Loucy (cell line): Measurements from ENCODE around the gene CERS6.

Source experiments
- H2AFZ ChIP-seq: fragments of 200-600 bp; sonication (generic); 2 replicates; pipeline ENCODE4 v1.6.0; 2016; ENCODE audit warnings: antibody characterized with exemption, mild to moderate bottlenecking, low read length, moderate library complexity
- H3F3A ChIP-seq: fragments of 200-600 bp; 2 replicates; pipeline ENCODE4 v1.6.0; 2016; ENCODE audit warnings: antibody characterized with exemption, low read depth, mild to moderate bottlenecking
- H3K27me3 ChIP-seq: fragments of 200-600 bp; sonication (generic); 2 replicates; pipeline ENCODE4 v1.6.1; 2014; ENCODE audit warnings: low read length, mild to moderate bottlenecking; ENCODE audit not compliant: insufficient read depth, poor library complexity, severe bottlenecking
- H3K36me3 ChIP-seq: fragments of 200-600 bp; sonication (generic); 2 replicates; pipeline ENCODE4 v1.6.1; 2016; ENCODE audit warnings: low read length; ENCODE audit not compliant: insufficient read depth
- H3K4me1 ChIP-seq: fragments of 200-600 bp; sonication (generic); 2 replicates; pipeline ENCODE4 v1.5.1; 2014; ENCODE audit warnings: low read length, mild to moderate bottlenecking; ENCODE audit not compliant: insufficient read depth, poor library complexity, severe bottlenecking
- H3K4me2 ChIP-seq: fragments of 200-600 bp; sonication (generic); 2 replicates; pipeline ENCODE4 v1.6.0; 2014; ENCODE audit warnings: antibody characterized with exemption, low read length, low read depth, mild to moderate bottlenecking; ENCODE audit not compliant: poor library complexity, severe bottlenecking
- H3K4me3 ChIP-seq: fragments of 200-600 bp; sonication (generic); 2 replicates; pipeline ENCODE4 v1.5.1; 2014; ENCODE audit warnings: low read length, mild to moderate bottlenecking, mixed read lengths; ENCODE audit not compliant: poor library complexity, severe bottlenecking
- H3K79me2 ChIP-seq: fragments of 200-600 bp; sonication (generic); 2 replicates; pipeline ENCODE4 v1.6.1; 2014; ENCODE audit warnings: low read length; ENCODE audit not compliant: insufficient read depth
- H3K9ac ChIP-seq: fragments of 200-600 bp; sonication (generic); 2 replicates; pipeline ENCODE4 v1.6.0; 2014; ENCODE audit warnings: mild to moderate bottlenecking, low read depth, low read length, moderate library complexity; ENCODE audit not compliant: poor library complexity, severe bottlenecking
- H3K9me2 ChIP-seq: fragments of 200-600 bp; sonication (generic); replicated peaks from 2 replicates; pipeline ENCODE4 v1.6.1; 2016; ENCODE audit warnings: low read depth, low read length, mixed read lengths
- H3K9me3 ChIP-seq: fragments of 200-600 bp; sonication (generic); 2 replicates; pipeline ENCODE4 v1.6.1; 2014; ENCODE audit warnings: mild to moderate bottlenecking, antibody characterized with exemption, low read length, low read depth; ENCODE audit not compliant: insufficient read depth
- H4K20me1 ChIP-seq: fragments of 200-600 bp; sonication (generic); 2 replicates; pipeline ENCODE4 v1.6.0; 2014; ENCODE audit warnings: antibody characterized with exemption, low read length, mild to moderate bottlenecking; ENCODE audit not compliant: insufficient read depth, poor library complexity, severe bottlenecking
- EZH2phosphoT487 ChIP-seq: fragments of 200-600 bp; IDR thresholded peaks from 2 replicates; pipeline ENCODE4 v1.6.1; 2018; ENCODE audit warnings: antibody characterized with exemption, mild to moderate bottlenecking, moderate library complexity, borderline replicate concordance
- TF ChIP-seq, protein P1 (sequence below): fragments of 200-600 bp; sonication (generic); conservative IDR thresholded peaks from 2 replicates; pipeline ENCODE4 v1.5.1; 2014; ENCODE audit warnings: mild to moderate bottlenecking, antibody characterized with exemption, low read length

CERS6 gene

GRCh38 chr2:168482269-168482668, 26.2 kb downstream of the CERS6 start:
- Histone ChIP-seq H3K9me3 (no peaks in the 10 kb centered on the region), H3K4me1 (peaks cover 8% of the 10 kb centered on the region), H3K9ac (no peak overlapping the region), H3K4me3 (no peak overlapping the region), H3K4me2 (no peak overlapping the region), H3K79me2 (peaks cover 82% of the 10 kb centered on the region), H3K9me2 (no peaks in the 10 kb centered on the region), H3K36me3 (no peaks in the 10 kb centered on the region), H3K27me3 (no peaks in the 10 kb centered on the region), H4K20me1 (no peaks in the 10 kb centered on the region), H2AFZ (no peak overlapping the region), H3F3A (no peaks in the 10 kb centered on the region)
- TF ChIP-seq, protein P1, sequence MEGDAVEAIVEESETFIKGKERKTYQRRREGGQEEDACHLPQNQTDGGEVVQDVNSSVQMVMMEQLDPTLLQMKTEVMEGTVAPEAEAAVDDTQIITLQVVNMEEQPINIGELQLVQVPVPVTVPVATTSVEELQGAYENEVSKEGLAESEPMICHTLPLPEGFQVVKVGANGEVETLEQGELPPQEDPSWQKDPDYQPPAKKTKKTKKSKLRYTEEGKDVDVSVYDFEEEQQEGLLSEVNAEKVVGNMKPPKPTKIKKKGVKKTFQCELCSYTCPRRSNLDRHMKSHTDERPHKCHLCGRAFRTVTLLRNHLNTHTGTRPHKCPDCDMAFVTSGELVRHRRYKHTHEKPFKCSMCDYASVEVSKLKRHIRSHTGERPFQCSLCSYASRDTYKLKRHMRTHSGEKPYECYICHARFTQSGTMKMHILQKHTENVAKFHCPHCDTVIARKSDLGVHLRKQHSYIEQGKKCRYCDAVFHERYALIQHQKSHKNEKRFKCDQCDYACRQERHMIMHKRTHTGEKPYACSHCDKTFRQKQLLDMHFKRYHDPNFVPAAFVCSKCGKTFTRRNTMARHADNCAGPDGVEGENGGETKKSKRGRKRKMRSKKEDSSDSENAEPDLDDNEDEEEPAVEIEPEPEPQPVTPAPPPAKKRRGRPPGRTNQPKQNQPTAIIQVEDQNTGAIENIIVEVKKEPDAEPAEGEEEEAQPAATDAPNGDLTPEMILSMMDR = no peak
- TF ChIP-seq EZH2phosphoT487 = no peak

GRCh38 chr2:168482952-168483831, 27.1 kb downstream of the CERS6 start:
- H3K4me2 ChIP-seq = no peak overlapping the region
- H2AFZ ChIP-seq = no peak overlapping the region
- no peaks in the 10 kb centered on the region for H4K20me1 ChIP-seq
- no peak overlapping the region for H3K9ac ChIP-seq
- H3K4me3 ChIP-seq = no peak overlapping the region
- H3K36me3 ChIP-seq = no peaks in the 10 kb centered on the region
- peaks cover 79% of the 10 kb centered on the region for H3K79me2 ChIP-seq
- H3F3A ChIP-seq = no peaks in the 10 kb centered on the region
- no peaks in the 10 kb centered on the region for H3K9me2 ChIP-seq
- H3K9me3 ChIP-seq = no peaks in the 10 kb centered on the region
- H3K4me1 ChIP-seq = peaks cover 8% of the 10 kb centered on the region
- H3K27me3 ChIP-seq = no peaks in the 10 kb centered on the region
- TF ChIP-seq EZH2phosphoT487 = no peak
- TF ChIP-seq, protein P1 = no peak

- Histone ChIP-seq H3K79me2 (peaks cover 76% of the 10 kb centered on the region), H3K27me3 (no peaks in the 10 kb centered on the region), H3K36me3 (no peaks in the 10 kb centered on the region), H3K4me2 (no peak overlapping the region), H4K20me1 (no peaks in the 10 kb centered on the region), H3K4me1 (peaks cover 25% of the 10 kb centered on the region), H3K9me2 (no peaks in the 10 kb centered on the region), H2AFZ (no peak overlapping the region), H3K9me3 (no peaks in the 10 kb centered on the region), H3K4me3 (no peak overlapping the region), H3K9ac (no peak overlapping the region), H3F3A (no peaks in the 10 kb centered on the region)
- TF ChIP-seq, protein P1 = no peak
- TF ChIP-seq EZH2phosphoT487 = no peak
These were observed 30.4 kb downstream of the CERS6 start for GRCh38 chr2:168486477-168486876.
